Skeletal muscle cell (primary cell): ENCODE results near the gene TUBGCP3.

Experiments
- DNase-seq: peaks from one replicate; pipeline ENCODE4 v3.0.0-alpha.2; 2010; ENCODE audit warnings: low read depth
- H3K4me3 ChIP-seq: 2 replicates; pipeline ENCODE4 v1.5.1; 2011; ENCODE audit warnings: low read depth, mild to moderate bottlenecking, control low read depth, low read length, moderate library complexity

The TUBGCP3 gene

GRCh38 chr13:112466132-112467058 lies 121.6 kb downstream of the TUBGCP3 start:
- DNase-seq = no peak
- H3K4me3 ChIP-seq = no peak overlapping the region

- no peak for DNase-seq
- H3K4me3 ChIP-seq = no peak overlapping the region
These were observed 122.5 kb downstream of the TUBGCP3 start for GRCh38 chr13:112465251-112466131.

- no peak for DNase-seq
- no peak overlapping the region for H3K4me3 ChIP-seq
These were observed 123.2 kb downstream of the TUBGCP3 start for GRCh38 chr13:112464720-112465119.

GRCh38 chr13:112462408-112462807 lies 125.5 kb downstream of the TUBGCP3 start:
- DNase-seq = no peak
- no peak overlapping the region for H3K4me3 ChIP-seq

GRCh38 chr13:112457485-112457884 lies 130.5 kb downstream of the TUBGCP3 start:
- no peak for DNase-seq
- H3K4me3 ChIP-seq = no peak overlapping the region

DNA sequence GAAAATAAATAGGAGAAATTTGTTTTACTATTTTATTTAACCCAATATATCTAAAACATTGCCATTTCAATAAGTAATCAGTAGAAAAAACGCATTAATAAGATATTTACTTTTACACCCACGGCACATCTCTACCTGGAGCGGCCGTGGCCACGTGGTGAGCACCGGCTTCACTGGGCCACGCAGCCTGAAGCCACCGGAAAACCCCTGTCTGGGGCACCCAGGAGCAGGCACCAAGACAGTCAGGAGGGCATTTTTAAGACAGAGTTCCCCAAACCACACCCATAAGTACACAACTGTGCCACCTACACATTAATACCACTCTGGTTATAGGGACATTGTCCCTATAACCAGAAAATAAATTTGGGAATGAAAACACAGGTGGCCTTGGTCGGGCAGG lies 130.9 kb downstream of the TUBGCP3 start:
- DNase-seq = no peak
- H3K4me3 ChIP-seq = no peak overlapping the region

GRCh38 chr13:112456138-112457056 lies 131.6 kb downstream of the TUBGCP3 start:
- DNase-seq = no peak
- no peak overlapping the region for H3K4me3 ChIP-seq

- no peak for DNase-seq
- no peak overlapping the region for H3K4me3 ChIP-seq
These were observed 132.4 kb downstream of the TUBGCP3 start for GRCh38 chr13:112455476-112456059.

GRCh38 chr13:112454648-112455334 lies 133.2 kb downstream of the TUBGCP3 start:
- no peak for DNase-seq
- H3K4me3 ChIP-seq = no peak overlapping the region

DNA sequence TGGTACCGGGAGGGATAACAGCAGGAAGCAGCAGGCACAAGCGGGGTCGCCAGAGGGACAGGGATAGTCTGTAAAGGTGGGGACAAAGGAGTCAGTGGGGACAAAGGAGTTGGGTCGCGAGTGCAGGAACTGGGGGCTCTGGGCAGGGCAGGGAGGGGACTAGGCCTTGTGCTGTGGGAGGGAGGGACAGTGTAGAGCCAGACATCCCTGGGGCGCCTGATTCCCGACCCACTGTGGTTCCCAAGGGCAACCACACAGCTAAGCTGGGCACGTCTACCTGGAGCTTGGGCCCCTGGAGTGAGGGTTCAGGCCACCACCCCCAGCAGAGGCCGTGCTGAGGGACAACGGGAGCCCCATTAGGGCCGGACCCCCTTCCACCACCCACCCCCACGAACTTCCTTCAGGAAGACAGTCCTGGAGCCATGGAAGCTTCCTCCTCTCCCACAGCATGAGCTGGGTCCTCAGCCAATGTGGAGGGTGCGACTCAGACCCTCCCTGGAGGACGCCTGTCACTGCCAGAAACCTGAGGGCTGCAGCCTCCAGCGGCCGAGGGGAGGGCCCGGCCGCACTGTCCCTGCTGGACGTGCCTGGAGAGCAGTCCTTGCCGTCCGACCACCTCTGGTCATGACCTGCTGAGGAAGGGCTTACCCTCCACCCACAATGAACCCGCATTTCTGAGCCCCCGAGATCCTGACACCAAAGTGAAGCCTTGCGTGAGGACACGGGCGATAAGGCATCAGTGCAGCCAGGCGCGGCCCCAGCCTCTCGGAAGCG lies 133.9 kb downstream of the TUBGCP3 start:
- no peak for DNase-seq
- H3K4me3 ChIP-seq = no peak overlapping the region

DNA sequence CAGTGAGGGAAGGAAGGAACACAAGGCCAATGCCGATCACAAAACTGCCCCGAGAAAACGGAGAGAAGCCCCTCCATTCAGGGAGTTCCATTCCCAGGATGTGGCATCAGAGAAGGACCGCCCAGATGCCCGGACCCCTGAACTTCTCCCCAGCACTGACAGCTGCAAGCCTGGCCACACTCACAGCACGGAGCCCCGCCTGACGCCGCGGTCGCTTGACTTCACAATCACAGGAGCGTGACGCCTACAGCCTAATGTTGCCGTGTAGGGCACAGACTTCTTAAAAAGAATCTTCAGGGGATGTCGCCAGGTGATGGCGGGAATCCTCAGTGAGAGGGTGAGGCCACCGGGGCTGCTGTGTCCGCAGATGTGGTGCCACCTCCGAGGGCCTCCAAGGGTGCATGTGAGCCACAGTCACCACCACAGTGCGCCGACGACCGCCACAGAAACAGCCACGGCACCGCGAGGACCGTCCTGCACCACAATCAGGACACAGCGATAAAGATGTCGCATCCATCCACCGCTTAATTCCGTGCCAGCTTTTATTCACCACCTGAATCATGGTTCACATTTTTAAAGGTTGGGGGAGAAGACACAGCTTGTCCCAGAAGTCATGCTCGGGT lies 134.6 kb downstream of the TUBGCP3 start:
- DNase-seq = no peak
- no peak overlapping the region for H3K4me3 ChIP-seq

DNA sequence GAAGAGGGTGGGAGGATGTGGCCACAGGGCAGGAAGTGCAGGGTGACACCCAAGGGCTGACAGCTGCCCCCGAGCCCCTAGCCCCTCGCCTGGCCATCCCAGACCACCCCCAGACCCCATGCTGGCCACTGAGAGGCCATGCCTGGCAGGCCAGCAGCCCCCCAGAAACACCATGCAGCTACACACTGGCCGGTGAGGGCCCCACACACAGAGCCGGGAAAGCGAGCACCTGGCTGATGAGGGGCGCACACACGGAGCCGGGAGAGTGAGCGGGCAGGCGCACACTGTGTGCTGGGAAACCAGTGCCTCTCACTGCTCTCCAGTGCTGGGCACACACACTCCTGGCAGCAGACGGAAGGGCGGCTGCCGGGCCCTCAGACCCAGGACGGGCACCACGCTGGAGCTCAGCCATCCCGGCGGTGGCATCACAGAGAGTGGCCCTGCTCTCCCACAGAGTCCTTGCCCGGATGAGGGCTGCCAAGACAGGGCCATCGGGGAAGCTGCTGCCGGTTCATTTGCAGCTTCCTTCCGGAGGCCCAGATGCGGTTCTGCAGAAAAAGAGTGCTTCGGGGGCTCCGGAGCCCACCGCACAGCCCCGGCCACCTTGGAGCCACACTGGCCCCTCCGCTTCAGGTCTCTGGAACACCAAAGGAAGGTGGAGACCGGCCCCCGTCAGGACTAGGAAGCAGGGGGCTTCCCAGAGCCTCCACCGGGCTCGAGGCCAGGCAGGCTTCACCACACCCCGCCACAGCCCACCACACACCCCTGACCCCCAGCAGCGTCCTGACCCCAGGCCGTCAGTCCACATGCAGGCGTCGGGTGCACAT lies 135.4 kb downstream of the TUBGCP3 start:
- no peak overlapping the region for H3K4me3 ChIP-seq
- no peak for DNase-seq

- H3K4me3 ChIP-seq = no peak overlapping the region
- DNase-seq = no peak
These were observed 136.2 kb downstream of the TUBGCP3 start for GRCh38 chr13:112451512-112452379.

- no peak for DNase-seq
- H3K4me3 ChIP-seq = no peak overlapping the region
These were observed 137.1 kb downstream of the TUBGCP3 start for GRCh38 chr13:112450904-112451240.

DNA sequence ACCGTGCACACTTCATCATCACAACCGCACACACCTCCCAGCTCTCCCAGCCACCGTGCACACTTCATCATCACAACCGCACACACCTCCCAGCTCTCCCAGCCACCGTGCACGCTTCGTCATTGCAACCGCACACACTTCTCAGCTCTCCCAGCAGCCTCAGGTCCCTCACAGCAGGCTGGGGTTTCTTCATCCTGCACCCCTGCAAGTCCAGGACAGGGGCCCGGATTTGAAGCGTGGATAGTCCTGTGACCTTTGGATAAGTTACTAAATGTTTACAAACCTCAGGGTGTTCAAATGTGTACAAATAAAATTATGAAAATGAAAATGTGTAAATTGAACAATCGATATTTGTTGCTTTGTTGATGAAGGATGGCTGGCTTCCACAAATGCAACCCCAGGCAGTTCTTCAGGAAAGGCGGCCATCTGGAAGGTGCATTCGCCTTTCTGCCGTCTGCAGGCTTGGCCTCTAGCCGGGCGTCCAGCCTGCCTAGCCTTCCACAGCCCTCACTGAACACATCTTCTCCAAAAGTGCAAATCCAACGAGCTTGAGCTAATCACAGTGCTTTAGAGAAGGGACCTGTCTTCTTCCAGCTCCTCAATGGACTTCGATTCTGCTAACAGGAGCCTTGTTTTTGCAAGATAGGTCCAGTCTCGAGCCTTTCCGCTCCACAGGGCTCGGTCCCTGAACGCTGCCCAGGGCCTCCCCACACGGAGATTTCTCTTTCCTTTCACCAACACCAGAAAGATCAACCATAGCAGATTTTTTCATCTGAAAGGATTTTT lies 137.6 kb downstream of the TUBGCP3 start:
- DNase-seq = no peak

More for the DNA sequence above, 137.6 kb downstream of the TUBGCP3 start:
- no peak overlapping the region for H3K4me3 ChIP-seq
